ENCODE data around the gene ARHGAP18.

Gene ARHGAP18

DNA sequence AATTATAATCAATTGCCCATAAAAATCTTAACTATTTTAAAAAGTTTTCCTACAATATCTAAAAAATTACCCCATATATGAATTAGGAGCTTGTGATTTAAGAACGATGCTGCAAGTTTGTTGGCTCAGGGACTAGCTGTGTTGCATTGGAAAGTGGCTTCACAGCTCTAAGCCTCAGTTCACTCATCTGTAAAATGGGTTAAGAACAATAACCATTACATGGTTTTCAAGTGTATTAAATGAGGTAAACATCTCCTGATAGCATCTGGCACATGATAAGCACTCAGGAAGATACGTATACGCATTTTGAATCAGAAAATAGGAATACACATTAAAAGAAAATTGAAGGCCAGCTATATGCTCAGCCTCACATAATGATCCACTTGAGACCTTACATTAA is 76.4 kb downstream of the ARHGAP18 start:
- Histone ChIP-seq H3K4me3 (ENCODE audit: low read length) (no peak overlapping the region), H3K4me1 (ENCODE audit: low read length) (peaks cover 25% of the 10 kb centered on the region), H3K27me3 (replicated peaks; ENCODE audit: insufficient read depth, low read length) (no peaks in the 10 kb centered on the region), H3K36me3 (replicated peaks; ENCODE audit: insufficient read depth, low read length) (0 out of 2 replicates have a peak, but pooled peaks cover 9% of the 10 kb centered on the region), H4K20me1 (ENCODE audit: insufficient read depth, low read length) (no peaks in the 10 kb centered on the region), H3K79me2 (ENCODE audit: low read length) (0 out of 2 replicates have a peak, but pooled peaks cover 9% of the 10 kb centered on the region), H3K27ac (ENCODE audit: low read length) (no peak overlapping the region), H2AFZ (ENCODE audit: low read length) (no peak overlapping the region), H3K4me2 (ENCODE audit: low read depth, low read length) (no peak overlapping the region), H3K9me2 (replicated peaks; ENCODE audit: insufficient read depth, low read length) (no peaks in the 10 kb centered on the region), H3F3A (ENCODE audit: insufficient read depth, low read length) (no peaks in the 10 kb centered on the region), H3K9ac (ENCODE audit: low read length) (no peak overlapping the region), H3K9me3 (replicated peaks; ENCODE audit: insufficient read depth, low read length) (no peaks in the 10 kb centered on the region)
- TF ChIP-seq EZH2 (optimal IDR thresholded peaks at IDR 0.05; ENCODE audit: low read depth, low read length) (no peak), EZH2phosphoT487 (IDR thresholded peaks at IDR 0.05; ENCODE audit: low read length) (no peak)
- TF ChIP-seq, protein P1, sequence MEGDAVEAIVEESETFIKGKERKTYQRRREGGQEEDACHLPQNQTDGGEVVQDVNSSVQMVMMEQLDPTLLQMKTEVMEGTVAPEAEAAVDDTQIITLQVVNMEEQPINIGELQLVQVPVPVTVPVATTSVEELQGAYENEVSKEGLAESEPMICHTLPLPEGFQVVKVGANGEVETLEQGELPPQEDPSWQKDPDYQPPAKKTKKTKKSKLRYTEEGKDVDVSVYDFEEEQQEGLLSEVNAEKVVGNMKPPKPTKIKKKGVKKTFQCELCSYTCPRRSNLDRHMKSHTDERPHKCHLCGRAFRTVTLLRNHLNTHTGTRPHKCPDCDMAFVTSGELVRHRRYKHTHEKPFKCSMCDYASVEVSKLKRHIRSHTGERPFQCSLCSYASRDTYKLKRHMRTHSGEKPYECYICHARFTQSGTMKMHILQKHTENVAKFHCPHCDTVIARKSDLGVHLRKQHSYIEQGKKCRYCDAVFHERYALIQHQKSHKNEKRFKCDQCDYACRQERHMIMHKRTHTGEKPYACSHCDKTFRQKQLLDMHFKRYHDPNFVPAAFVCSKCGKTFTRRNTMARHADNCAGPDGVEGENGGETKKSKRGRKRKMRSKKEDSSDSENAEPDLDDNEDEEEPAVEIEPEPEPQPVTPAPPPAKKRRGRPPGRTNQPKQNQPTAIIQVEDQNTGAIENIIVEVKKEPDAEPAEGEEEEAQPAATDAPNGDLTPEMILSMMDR (IDR thresholded peaks at IDR 0.05; ENCODE audit: low read length), result no peak
- no peak for DNase-seq

DNA sequence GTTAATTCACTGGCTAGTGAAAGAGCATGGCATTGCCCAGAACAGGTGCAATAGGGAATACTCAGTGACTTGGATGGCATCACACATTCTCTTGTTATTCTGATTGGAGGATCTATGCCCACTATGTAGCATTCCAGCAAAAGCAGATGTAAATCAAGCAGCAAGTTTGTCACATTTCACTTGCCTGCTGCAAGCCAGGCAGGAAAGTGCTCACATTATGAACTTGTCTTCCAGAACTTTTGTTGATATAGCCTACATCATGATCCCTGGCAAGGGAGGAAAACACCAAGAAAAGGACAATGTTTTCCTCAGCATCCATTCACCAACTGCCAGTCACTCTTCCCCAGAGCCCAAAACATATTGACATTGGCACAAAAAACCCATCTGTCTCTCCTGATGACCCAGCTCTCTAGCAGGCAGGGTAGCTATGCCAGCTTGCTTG is 77.8 kb downstream of the ARHGAP18 start:
- Histone ChIP-seq H4K20me1 (ENCODE audit: insufficient read depth, low read length) (no peaks in the 10 kb centered on the region), H2AFZ (ENCODE audit: low read length) (no peak overlapping the region), H3K9me3 (replicated peaks; ENCODE audit: insufficient read depth, low read length) (no peaks in the 10 kb centered on the region), H3K4me2 (ENCODE audit: low read depth, low read length) (no peak overlapping the region), H3K9ac (ENCODE audit: low read length) (no peak overlapping the region), H3F3A (ENCODE audit: insufficient read depth, low read length) (no peaks in the 10 kb centered on the region), H3K4me1 (ENCODE audit: low read length) (peaks cover 25% of the 10 kb centered on the region), H3K9me2 (replicated peaks; ENCODE audit: insufficient read depth, low read length) (no peaks in the 10 kb centered on the region), H3K27me3 (replicated peaks; ENCODE audit: insufficient read depth, low read length) (no peaks in the 10 kb centered on the region), H3K27ac (ENCODE audit: low read length) (no peak overlapping the region), H3K36me3 (replicated peaks; ENCODE audit: insufficient read depth, low read length) (0 out of 2 replicates have a peak, but pooled peaks cover 3% of the 10 kb centered on the region), H3K4me3 (ENCODE audit: low read length) (no peak overlapping the region), H3K79me2 (ENCODE audit: low read length) (0 out of 2 replicates have a peak, but pooled peaks cover 9% of the 10 kb centered on the region)
- DNase-seq, result no peak
- TF ChIP-seq, protein P1 (IDR thresholded peaks at IDR 0.05; ENCODE audit: low read length), result no peak
- no peak for TF ChIP-seq EZH2phosphoT487 (IDR thresholded peaks at IDR 0.05; ENCODE audit: low read length)
- no peak for TF ChIP-seq EZH2 (optimal IDR thresholded peaks at IDR 0.05; ENCODE audit: low read depth, low read length)

DNA sequence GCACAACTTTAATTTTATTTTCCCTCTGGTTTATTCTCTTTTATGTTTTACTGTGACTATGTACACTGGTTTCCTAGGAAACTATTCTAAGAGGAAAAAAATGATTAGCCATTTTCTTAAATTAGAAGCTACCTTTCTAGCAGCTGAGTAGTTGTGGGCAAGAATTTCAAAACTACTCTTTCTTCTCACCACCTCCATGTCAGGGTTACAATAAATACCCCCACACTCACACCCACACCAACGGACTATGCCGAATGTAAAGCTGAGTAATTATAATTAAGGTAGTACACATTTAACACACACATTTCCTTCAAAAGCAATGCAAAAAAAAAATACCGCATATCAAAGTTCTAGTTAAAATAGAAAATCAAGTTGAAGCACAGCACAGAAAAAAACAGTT is 78.9 kb downstream of the ARHGAP18 start:
- Histone ChIP-seq H3K79me2 (ENCODE audit: low read length) (0 out of 2 replicates have a peak, but pooled peaks cover 9% of the 10 kb centered on the region), H3K4me2 (ENCODE audit: low read depth, low read length) (no peak overlapping the region), H3K36me3 (replicated peaks; ENCODE audit: insufficient read depth, low read length) (0 out of 2 replicates have a peak, but pooled peaks cover 3% of the 10 kb centered on the region), H4K20me1 (ENCODE audit: insufficient read depth, low read length) (no peaks in the 10 kb centered on the region), H3K9me2 (replicated peaks; ENCODE audit: insufficient read depth, low read length) (no peaks in the 10 kb centered on the region), H3K4me1 (ENCODE audit: low read length) (peaks cover 24% of the 10 kb centered on the region), H3K27me3 (replicated peaks; ENCODE audit: insufficient read depth, low read length) (no peaks in the 10 kb centered on the region), H3F3A (ENCODE audit: insufficient read depth, low read length) (no peaks in the 10 kb centered on the region), H3K9me3 (replicated peaks; ENCODE audit: insufficient read depth, low read length) (no peaks in the 10 kb centered on the region), H3K4me3 (ENCODE audit: low read length) (no peak overlapping the region), H2AFZ (ENCODE audit: low read length) (no peak overlapping the region), H3K27ac (ENCODE audit: low read length) (no peak overlapping the region), H3K9ac (ENCODE audit: low read length) (no peak overlapping the region)
- DNase-seq, result no peak
- no peak for TF ChIP-seq EZH2phosphoT487 (IDR thresholded peaks at IDR 0.05; ENCODE audit: low read length)
- TF ChIP-seq, protein P1 (IDR thresholded peaks at IDR 0.05; ENCODE audit: low read length), result no peak
- no peak for TF ChIP-seq EZH2 (optimal IDR thresholded peaks at IDR 0.05; ENCODE audit: low read depth, low read length)
